Endothelial cell of umbilical vein (primary cell): ENCODE measurements around the gene PTGDS. TPM values are rescaled to one million over a fixed set of nuclear protein-coding genes. Genes with fewer than 3 reads are reported as not detected.

Source experiments
- BruUV-seq: library from RNA; stranded (reverse); fragments of 400-500 nt; replicated peaks from 2 replicates; lab custom pipeline; 2021; lab: Mats Ljungman, UMichigan
- CTCF ChIA-PET: fragments of 300-600, 350-600 bp; sonication (Branson Sonifier 250); formaldehyde crosslinking; loops from one replicate; lab custom pipeline; 2021; ENCODE audit warnings: antibody characterized with exemption, inconsistent platforms; lab: Charles Lee
- POLR2A ChIA-PET: fragments of 300-600, 350-600 bp; sonication (Branson Sonifier 250); formaldehyde crosslinking; loops from one replicate; lab custom pipeline; 2021; ENCODE audit warnings: antibody characterized with exemption, inconsistent platforms; lab: Charles Lee
- DNase-seq: peaks from one replicate; pipeline ENCODE4 v3.0.0-alpha.2; 2011; ENCODE audit warnings: low read depth, low spot score
- FAIRE-seq: peaks from 2 replicates; lab custom pipeline; 2011; peaks lifted over from hg19 to GRCh38; lab: Jason Lieb, UNC
- H2AFZ ChIP-seq: 2 replicates; pipeline ENCODE4 v1.6.0; 2012; ENCODE audit warnings: low read depth, low read length, control low read depth, inconsistent platforms
- H3K27ac ChIP-seq: 2 replicates; pipeline ENCODE4 v1.5.1; 2011; ENCODE audit warnings: low read depth, mild to moderate bottlenecking, control low read depth, low read length, moderate library complexity; ENCODE audit not compliant: insufficient read depth
- H3K27me3 ChIP-seq, 2 experiments: 2 replicates each; pipeline versions ENCODE4 v1.6.0 to v1.6.1; 2011; ENCODE audit warnings: low read length in 2 of 2, mixed read lengths in 1 of 2; ENCODE audit not compliant: control insufficient read depth in 2 of 2, insufficient read depth in 2 of 2
- H3K36me3 ChIP-seq, 2 experiments: 2 replicates in 1 of 2; 3 replicates in 1 of 2; pipeline ENCODE4 v1.5.1; 2011; ENCODE audit warnings: low read length in 2 of 2, mild to moderate bottlenecking in 1 of 2, moderate library complexity in 1 of 2; ENCODE audit not compliant: control insufficient read depth in 2 of 2, insufficient read depth in 2 of 2; ENCODE audit errors: extremely low read depth in 1 of 2
- H3K4me1 ChIP-seq: 3 replicates; pipeline ENCODE4 v1.5.1; 2011; ENCODE audit warnings: mild to moderate bottlenecking, low read length; ENCODE audit not compliant: control insufficient read depth, insufficient read depth; ENCODE audit errors: extremely low read depth
- H3K4me2 ChIP-seq: 2 replicates; pipeline ENCODE4 v1.6.1; 2011; ENCODE audit warnings: low read length, control low read depth, mixed read lengths; ENCODE audit not compliant: insufficient read depth
- H3K4me3 ChIP-seq, 3 experiments: fragments of 200-600 bp in 1 of 3; sonication (generic), shearing (Covaris generic) in 1 of 3; replicated peaks in 1 of 3; 2 replicates each; pipeline ENCODE4 v1.5.1; 2011 to 2016; ENCODE audit warnings: control low read depth in 3 of 3, low read length in 3 of 3, mild to moderate bottlenecking in 2 of 3, inconsistent platforms in 1 of 3, low read depth in 1 of 3, moderate library complexity in 1 of 3; ENCODE audit not compliant: insufficient read depth in 1 of 3
- H3K79me2 ChIP-seq: 2 replicates; pipeline ENCODE4 v1.6.0; 2012; ENCODE audit warnings: low read length, inconsistent platforms; ENCODE audit not compliant: control insufficient read depth, insufficient read depth
- H3K9ac ChIP-seq: replicated peaks from 2 replicates; pipeline ENCODE3; 2011; ENCODE audit warnings: low read length, control low read depth; ENCODE audit not compliant: insufficient read depth; ENCODE audit errors: extremely low read depth
- H3K9me1 ChIP-seq: replicated peaks from 3 replicates; pipeline ENCODE4 v1.6.0; 2011; ENCODE audit warnings: mild to moderate bottlenecking, low read length; ENCODE audit not compliant: control insufficient read depth, insufficient read depth; ENCODE audit errors: extremely low read depth
- H3K9me3 ChIP-seq: replicated peaks from 2 replicates; pipeline ENCODE4 v1.5.1; 2012; ENCODE audit warnings: low read length, inconsistent platforms; ENCODE audit not compliant: control insufficient read depth, insufficient read depth
- H4K20me1 ChIP-seq: replicated peaks from 2 replicates; pipeline ENCODE3; 2011; ENCODE audit warnings: mild to moderate bottlenecking, low read length; ENCODE audit not compliant: control insufficient read depth, insufficient read depth; ENCODE audit errors: extremely low read depth
- EZH2 ChIP-seq: IDR thresholded peaks from 2 replicates; pipeline ENCODE4 v1.6.1; 2012; ENCODE audit warnings: borderline replicate concordance, low read depth, mild to moderate bottlenecking, moderate library complexity, low read length, inconsistent platforms; ENCODE audit not compliant: severe bottlenecking
- FOS ChIP-seq: IDR thresholded peaks from 2 replicates; pipeline ENCODE4 v1.6.1; 2011; ENCODE audit warnings: mild to moderate bottlenecking, low read length, moderate library complexity, borderline replicate concordance; ENCODE audit not compliant: insufficient read depth
- GATA2 ChIP-seq: IDR thresholded peaks from 2 replicates; pipeline ENCODE4 v1.7.0; 2011; ENCODE audit warnings: low read depth, mild to moderate bottlenecking, moderate library complexity, mixed read lengths, low read length; ENCODE audit not compliant: insufficient read length, insufficient read depth
- JUN ChIP-seq: IDR thresholded peaks from 2 replicates; pipeline ENCODE4 v1.6.1; 2011; ENCODE audit warnings: borderline replicate concordance, low read depth; ENCODE audit not compliant: insufficient read length, insufficient read depth
- MYC ChIP-seq: IDR thresholded peaks from one replicate; pipeline ENCODE4 v1.6.1; 2011; ENCODE audit warnings: mild to moderate bottlenecking, low read depth, low read length
- POLR2A ChIP-seq: IDR thresholded peaks from 2 replicates; pipeline ENCODE4 v1.6.1; 2012; ENCODE audit warnings: low read depth, mild to moderate bottlenecking, control low read depth, low read length
- POLR2AphosphoS5 ChIP-seq: IDR thresholded peaks from 2 replicates; pipeline ENCODE4 v1.6.1; 2012; ENCODE audit warnings: low read depth, mild to moderate bottlenecking, control low read depth, low read length, moderate library complexity; ENCODE audit not compliant: insufficient read depth
- dilution Hi-C: fragments of 300-500 bp; cut with MboI; formaldehyde crosslinking; loops from one replicate; pipeline ENCODE4 v1.15.0; 2019; ENCODE audit warnings: low sequenced_read_pairs; ENCODE audit not compliant: extremely low pct_ligation_motif_present
- intact Hi-C: fragments of 100-400 bp; cut with micrococcal nuclease; formaldehyde crosslinking; loops from one replicate; pipeline ENCODE4 v1.10.0; 2022
- polyA plus RNA-seq, 4 experiments: library from polyadenylated mRNA; depleted of rRNA in 3 of 4; stranded (reverse) in 3 of 4; unstranded in 1 of 4; fragments of >200 nt; gene quantifications; 2 replicates each; pipeline versions ENCODE4 v1.2.1 to v1.2.3, GENCODE V29; 2011 to 2012; ENCODE audit warnings: missing spikeins in 1 of 4
- total RNA-seq: library from RNA; stranded (reverse); gene quantifications from 2 replicates; pipeline ENCODE4 v1.2.3, GENCODE V29; 2021
- TF ChIP-seq, protein P1 (sequence below), 2 donors: IDR thresholded peaks; 1 replicate in 1 of 2; 2 replicates in 1 of 2; pipeline ENCODE4 v1.5.1; 2011; ENCODE audit warnings: low read length in 2 of 2, mild to moderate bottlenecking in 2 of 2, moderate library complexity in 2 of 2, control low read depth in 1 of 2, inconsistent platforms in 1 of 2, low read depth in 1 of 2; ENCODE audit not compliant: insufficient read depth in 1 of 2; ENCODE audit errors: extremely low read depth in 1 of 2
- TF ChIP-seq, protein P2 (sequence below): IDR thresholded peaks from 2 replicates; pipeline ENCODE4 v1.6.1; 2011; ENCODE audit not compliant: insufficient read depth, insufficient read length

The PTGDS gene
- total and polyA plus RNA-seq, 2 donors (not counting 3 experiments of a cell fraction or from before 2014, with no cell fraction given): not detected

DNA sequence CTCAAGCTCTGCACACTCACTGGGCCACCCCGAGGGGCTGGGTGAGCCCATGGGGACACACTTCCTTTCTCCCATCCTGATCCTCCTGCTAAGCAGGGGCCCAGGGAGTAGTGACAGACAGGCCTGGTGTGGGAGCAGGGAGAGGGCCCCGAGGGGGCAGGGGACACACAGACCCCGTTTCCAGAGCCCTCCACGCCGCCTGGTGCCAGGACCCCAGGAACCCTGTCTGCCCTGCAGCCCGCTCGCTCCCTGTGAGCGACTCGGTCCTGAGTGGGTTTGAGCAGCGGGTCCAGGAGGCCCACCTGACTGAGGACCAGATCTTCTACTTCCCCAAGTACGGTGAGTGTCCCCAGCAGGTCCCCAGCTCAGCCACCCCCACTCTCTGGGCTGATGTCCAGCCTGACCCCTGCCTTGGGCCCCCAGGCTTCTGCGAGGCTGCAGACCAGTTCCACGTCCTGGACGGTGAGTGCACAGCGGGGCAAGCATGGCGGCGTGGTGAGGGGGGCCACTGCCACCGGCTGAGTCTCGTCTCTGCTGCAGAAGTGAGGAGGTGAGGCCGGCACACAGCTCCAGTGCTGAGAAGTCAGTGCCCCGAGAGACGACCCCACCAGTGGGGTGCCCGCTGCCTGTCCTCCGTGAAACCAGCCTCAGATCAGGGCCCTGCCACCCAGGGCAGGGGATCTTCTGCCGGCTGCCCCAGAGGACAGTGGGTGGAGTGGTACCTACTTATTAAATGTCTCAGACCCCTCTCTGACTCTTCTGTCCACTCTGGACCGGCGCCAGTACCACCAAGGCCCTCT lies 30.9 kb upstream of the PTGDS start:
- H3K27ac ChIP-seq: no peak overlapping the region
- intact Hi-C loops: loop anchor here (5.0 kb wide), 1 partner anchor 46 kb away; the partner anchor contains the start of gene PAXX
- dilution Hi-C loops: loop anchor here (25.0 kb wide), 1 partner anchor 134 kb away; the partner anchor contains the start of gene RABL6
- no peak for TF ChIP-seq POLR2A
- TF ChIP-seq GATA2: no peak
- no peak for TF ChIP-seq MYC
- TF ChIP-seq, protein P1, sequence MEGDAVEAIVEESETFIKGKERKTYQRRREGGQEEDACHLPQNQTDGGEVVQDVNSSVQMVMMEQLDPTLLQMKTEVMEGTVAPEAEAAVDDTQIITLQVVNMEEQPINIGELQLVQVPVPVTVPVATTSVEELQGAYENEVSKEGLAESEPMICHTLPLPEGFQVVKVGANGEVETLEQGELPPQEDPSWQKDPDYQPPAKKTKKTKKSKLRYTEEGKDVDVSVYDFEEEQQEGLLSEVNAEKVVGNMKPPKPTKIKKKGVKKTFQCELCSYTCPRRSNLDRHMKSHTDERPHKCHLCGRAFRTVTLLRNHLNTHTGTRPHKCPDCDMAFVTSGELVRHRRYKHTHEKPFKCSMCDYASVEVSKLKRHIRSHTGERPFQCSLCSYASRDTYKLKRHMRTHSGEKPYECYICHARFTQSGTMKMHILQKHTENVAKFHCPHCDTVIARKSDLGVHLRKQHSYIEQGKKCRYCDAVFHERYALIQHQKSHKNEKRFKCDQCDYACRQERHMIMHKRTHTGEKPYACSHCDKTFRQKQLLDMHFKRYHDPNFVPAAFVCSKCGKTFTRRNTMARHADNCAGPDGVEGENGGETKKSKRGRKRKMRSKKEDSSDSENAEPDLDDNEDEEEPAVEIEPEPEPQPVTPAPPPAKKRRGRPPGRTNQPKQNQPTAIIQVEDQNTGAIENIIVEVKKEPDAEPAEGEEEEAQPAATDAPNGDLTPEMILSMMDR (IDR thresholded peaks at IDR 0.05; ENCODE audit: extremely low read depth in 1 of 2, insufficient read depth in 1 of 2, low read depth in 1 of 2, low read length in 2 of 2): no peak
- no peak for TF ChIP-seq POLR2AphosphoS5
- no peak for TF ChIP-seq JUN
- TF ChIP-seq EZH2: no peak
- TF ChIP-seq, protein P2, sequence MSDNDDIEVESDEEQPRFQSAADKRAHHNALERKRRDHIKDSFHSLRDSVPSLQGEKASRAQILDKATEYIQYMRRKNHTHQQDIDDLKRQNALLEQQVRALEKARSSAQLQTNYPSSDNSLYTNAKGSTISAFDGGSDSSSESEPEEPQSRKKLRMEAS: no peak
- no peak for TF ChIP-seq FOS
- FAIRE-seq (no peak), DNase-seq (no peak)
- peaks cover 25% of the 10 kb centered on the region for H3K79me2 ChIP-seq
- H2AFZ ChIP-seq: no peak overlapping the region
- BruUV-seq: no TSS peak
- no peak overlapping the region for H3K4me2 ChIP-seq
- H3K9ac ChIP-seq: no peak overlapping the region
- H3K9me1 ChIP-seq: no peaks in the 10 kb centered on the region
- H3K4me1 ChIP-seq: peaks cover 5% of the 10 kb centered on the region
- no peaks in the 10 kb centered on the region for H3K9me3 ChIP-seq
- POLR2A ChIA-PET: no interaction called here
- H3K36me3 ChIP-seq: peaks cover 2 to 12% of the 10 kb centered on the region in 2 experiments
- H4K20me1 ChIP-seq: no peaks in the 10 kb centered on the region
- H3K4me3 ChIP-seq: no peak overlapping the region
- CTCF ChIA-PET: interaction anchor here (0.8 to 2.4 kb wide), 3 partner anchors 83 to 100 kb away, joined by 3 to 111 read pairs (median 10); partner anchors contain the start of gene NPDC1
- no peaks in the 10 kb centered on the region for H3K27me3 ChIP-seq
